RWPE2 (cell line): ENCODE measurements around the gene GJA10.
A peak's percentile ranks its signal among the peaks of the same experiment; 100 is the strongest.
"Not testable (repeated sequence)": the region's sequence is repeated elsewhere in the genome, so short reads cannot be mapped to it uniquely, and the experiment has no call there.

Source experiments
- ATAC-seq: fragments of 200-7000 bp; cut with Tn5 transposase; 3 replicates; pipeline ENCODE4 v1.9.1; 2021; ENCODE audit warnings: low read depth
- DNase-seq: peaks from one replicate; pipeline ENCODE4 v3.0.0-alpha.2; 2020; ENCODE audit warnings: low spot score
- H3K27ac ChIP-seq: fragments of 450-650 bp; 2 replicates; pipeline ENCODE4 v1.5.1; 2017; ENCODE audit warnings: mild to moderate bottlenecking; ENCODE audit not compliant: poor library complexity, severe bottlenecking
- H3K27me3 ChIP-seq: fragments of 250-450 bp; sonication (Bioruptor Pico); 2 replicates; pipeline ENCODE4 v1.5.1; 2021; ENCODE audit warnings: mild to moderate bottlenecking, moderate library complexity; ENCODE audit not compliant: insufficient read depth, poor library complexity, severe bottlenecking
- H3K36me3 ChIP-seq: fragments of 250-450 bp; sonication (Bioruptor Pico); 2 replicates; pipeline ENCODE4 v1.5.1; 2020; ENCODE audit warnings: low read depth, mild to moderate bottlenecking, moderate library complexity
- H3K4me1 ChIP-seq: fragments of 250-450 bp; sonication (Bioruptor Pico); 2 replicates; pipeline ENCODE4 v1.5.1; 2021; ENCODE audit warnings: mild to moderate bottlenecking, moderate library complexity; ENCODE audit not compliant: insufficient read depth, poor library complexity, severe bottlenecking
- H3K4me3 ChIP-seq: fragments of 250-450 bp; sonication (Bioruptor Pico); 2 replicates; pipeline ENCODE4 v1.5.1; 2021; ENCODE audit warnings: mild to moderate bottlenecking, moderate library complexity; ENCODE audit not compliant: severe bottlenecking
- H3K9me3 ChIP-seq: fragments of 250-450 bp; sonication (Bioruptor Pico); 2 replicates; pipeline ENCODE4 v1.5.1; 2021; ENCODE audit warnings: mild to moderate bottlenecking, moderate library complexity; ENCODE audit not compliant: severe bottlenecking
- TF ChIP-seq, protein P1 (sequence below): fragments of 450-650 bp; IDR thresholded peaks from one replicate; pipeline ENCODE4 v1.5.1; 2017; ENCODE audit warnings: mild to moderate bottlenecking, moderate library complexity; ENCODE audit not compliant: poor library complexity, severe bottlenecking

The GJA10 gene

DNA sequence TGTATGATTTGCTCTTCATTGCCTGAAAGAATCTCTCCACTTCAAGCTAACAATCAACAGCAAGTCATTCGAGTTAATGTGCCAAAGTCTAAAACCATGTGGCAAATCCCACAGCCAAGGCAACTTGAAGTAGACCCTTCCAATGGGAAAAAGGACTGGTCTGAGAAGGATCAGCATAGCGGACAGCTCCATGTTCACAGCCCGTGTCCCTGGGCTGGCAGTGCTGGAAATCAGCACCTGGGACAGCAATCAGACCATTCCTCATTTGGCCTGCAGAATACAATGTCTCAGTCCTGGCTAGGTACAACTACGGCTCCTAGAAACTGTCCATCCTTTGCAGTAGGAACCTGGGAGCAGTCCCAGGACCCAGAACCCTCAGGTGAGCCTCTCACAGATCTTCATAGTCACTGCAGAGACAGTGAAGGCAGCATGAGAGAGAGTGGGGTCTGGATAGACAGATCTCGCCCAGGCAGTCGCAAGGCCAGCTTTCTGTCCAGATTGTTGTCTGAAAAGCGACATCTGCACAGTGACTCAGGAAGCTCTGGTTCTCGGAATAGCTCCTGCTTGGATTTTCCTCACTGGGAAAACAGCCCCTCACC is 1.1 kb downstream of the GJA10 start:
- no peaks in the 10 kb centered on the region for H3K9me3 ChIP-seq
- no peak overlapping the region for H3K4me3 ChIP-seq
- ATAC-seq (peak; percentile 96), DNase-seq (no peak)
- TF ChIP-seq, protein P1, sequence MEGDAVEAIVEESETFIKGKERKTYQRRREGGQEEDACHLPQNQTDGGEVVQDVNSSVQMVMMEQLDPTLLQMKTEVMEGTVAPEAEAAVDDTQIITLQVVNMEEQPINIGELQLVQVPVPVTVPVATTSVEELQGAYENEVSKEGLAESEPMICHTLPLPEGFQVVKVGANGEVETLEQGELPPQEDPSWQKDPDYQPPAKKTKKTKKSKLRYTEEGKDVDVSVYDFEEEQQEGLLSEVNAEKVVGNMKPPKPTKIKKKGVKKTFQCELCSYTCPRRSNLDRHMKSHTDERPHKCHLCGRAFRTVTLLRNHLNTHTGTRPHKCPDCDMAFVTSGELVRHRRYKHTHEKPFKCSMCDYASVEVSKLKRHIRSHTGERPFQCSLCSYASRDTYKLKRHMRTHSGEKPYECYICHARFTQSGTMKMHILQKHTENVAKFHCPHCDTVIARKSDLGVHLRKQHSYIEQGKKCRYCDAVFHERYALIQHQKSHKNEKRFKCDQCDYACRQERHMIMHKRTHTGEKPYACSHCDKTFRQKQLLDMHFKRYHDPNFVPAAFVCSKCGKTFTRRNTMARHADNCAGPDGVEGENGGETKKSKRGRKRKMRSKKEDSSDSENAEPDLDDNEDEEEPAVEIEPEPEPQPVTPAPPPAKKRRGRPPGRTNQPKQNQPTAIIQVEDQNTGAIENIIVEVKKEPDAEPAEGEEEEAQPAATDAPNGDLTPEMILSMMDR = no peak
- H3K36me3 ChIP-seq = no peaks in the 10 kb centered on the region
- H3K4me1 ChIP-seq = no peaks in the 10 kb centered on the region
- no peaks in the 10 kb centered on the region for H3K27me3 ChIP-seq
- no peak overlapping the region for H3K27ac ChIP-seq

DNA sequence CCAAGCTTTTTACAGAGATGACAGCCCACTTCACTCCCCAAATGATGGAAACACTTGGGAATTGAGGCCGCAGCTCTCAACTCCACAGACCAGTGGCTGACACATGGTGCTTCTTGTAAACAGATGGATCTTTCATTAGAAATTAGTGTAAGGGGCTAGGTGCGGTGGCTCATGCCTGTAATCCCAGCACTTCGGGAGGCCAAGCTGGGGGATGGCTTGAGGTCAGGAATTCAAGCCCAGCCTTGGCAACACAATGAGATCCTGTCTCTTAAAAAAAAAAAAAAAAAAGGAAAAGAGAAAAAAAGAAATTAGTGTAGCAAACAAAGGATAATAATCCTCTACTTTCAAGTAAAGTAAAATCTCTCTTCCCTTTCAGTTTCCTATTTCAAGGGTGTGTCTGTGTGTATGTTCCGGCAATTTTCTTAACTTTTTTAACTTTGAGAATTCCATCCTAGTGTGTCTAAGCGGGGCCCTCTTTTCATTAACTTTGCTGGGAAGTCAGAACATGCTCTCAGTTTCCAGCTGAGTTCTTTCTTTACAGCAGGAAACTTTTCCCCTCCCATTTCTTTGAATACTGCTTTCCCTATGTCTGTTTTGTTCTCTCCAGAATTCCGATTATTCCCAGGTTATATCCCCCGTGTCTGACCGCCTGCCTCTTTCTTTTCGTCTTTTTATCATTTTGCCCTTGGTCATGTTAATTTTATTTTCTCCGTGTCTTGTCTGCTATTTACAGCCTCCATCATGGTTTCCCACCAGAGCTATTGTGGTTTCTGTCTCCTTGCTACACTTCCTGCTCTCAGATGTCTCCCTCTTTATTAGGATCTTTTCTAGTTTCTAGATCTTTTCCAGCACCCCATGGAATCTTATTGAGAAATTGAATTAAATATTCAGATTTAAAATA is 16.0 kb downstream of the GJA10 start:
- not testable (repeated sequence) for H3K27ac ChIP-seq, H3K4me3 ChIP-seq, DNase-seq, ATAC-seq, H3K9me3 ChIP-seq, H3K27me3 ChIP-seq, H3K4me1 ChIP-seq, H3K36me3 ChIP-seq

DNA sequence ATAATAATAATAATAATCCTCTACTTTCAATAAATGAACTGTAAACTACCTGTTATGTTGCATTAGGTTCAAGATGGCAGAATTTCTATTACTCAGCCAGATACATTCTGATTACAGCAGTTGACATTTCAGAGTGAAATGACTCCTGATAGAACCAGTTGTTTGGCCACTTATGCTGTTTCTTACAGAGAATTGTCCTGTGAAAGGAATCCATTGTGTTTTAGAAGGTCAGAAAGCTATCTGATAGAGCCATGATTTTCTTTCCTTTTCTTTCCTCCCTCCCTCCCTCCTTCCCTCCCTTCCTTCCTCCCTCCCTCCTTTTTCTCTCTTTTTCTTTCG is 16.6 kb downstream of the GJA10 start:
- TF ChIP-seq, protein P1 = no peak
- no peaks in the 10 kb centered on the region for H3K9me3 ChIP-seq
- ATAC-seq = no peak
- H3K36me3 ChIP-seq = no peaks in the 10 kb centered on the region
- no peaks in the 10 kb centered on the region for H3K27me3 ChIP-seq
- no peak for DNase-seq
- H3K4me3 ChIP-seq = no peak overlapping the region
- no peaks in the 10 kb centered on the region for H3K4me1 ChIP-seq
- H3K27ac ChIP-seq = no peak overlapping the region

DNA sequence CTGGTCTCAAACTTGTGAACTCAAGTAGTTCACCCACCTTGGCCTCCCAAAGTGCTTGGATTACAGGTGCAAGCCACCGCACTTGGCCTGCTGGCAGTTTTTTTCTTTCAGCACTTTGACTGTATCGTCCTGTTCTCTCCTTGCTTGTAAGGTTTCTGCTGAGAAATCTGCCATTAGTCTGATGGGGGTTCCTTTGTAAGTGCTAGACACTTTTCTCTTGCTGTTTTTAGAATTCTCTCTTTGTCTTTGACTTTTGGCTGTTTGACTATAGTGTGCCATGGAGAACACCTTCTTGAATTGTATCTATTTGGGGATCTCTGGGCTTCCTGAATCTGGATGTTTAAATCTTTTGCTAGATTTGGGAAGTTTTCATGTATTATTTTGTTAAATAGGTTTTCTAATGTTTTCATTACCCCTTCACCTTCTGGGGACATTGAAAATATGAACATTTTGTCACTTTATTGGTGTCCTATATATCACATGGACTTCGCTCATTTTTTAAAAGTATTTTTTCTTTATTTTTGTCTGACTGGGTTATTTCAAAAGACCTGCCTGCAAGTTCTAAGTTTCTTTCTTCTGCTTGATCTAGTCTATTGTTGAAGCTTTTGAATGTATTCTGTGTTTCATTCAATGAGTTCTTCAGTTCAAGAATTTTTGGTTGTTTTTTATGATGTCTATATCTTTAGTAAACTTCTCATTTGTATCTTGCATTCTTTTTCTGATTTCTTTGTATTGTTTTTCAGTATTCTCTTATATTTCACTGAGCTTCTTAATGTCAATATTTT is 22.1 kb downstream of the GJA10 start:
- Histone ChIP-seq H3K4me1 (peaks cover under 1% of the 10 kb centered on the region), H3K4me3 (no peak overlapping the region), H3K36me3 (no peaks in the 10 kb centered on the region), H3K9me3 (no peaks in the 10 kb centered on the region), H3K27me3 (no peaks in the 10 kb centered on the region), H3K27ac (no peak overlapping the region)
- ATAC-seq (no peak), DNase-seq (no peak)
- TF ChIP-seq, protein P1 = no peak

DNA sequence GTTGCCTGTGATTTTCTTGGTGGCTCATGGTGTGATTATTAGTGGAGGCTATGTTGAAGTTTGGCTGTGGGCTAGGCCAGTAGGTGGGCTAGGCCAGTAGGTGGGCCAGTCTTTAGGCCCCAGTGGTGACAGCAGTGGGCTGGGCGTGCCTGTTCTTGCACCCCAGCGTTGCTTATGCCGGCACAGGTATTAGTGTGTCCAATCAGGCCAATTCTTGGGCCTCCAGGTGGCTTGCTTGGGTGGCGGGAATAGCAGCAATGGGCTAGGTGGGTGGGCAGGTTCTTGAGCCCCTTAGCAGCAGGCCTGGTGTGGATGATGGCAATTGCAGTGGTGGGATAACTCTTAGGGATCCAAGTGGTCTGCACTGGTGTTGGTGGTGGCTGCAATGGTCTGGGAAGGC is 22.9 kb downstream of the GJA10 start:
- no peaks in the 10 kb centered on the region for H3K9me3 ChIP-seq
- no peaks in the 10 kb centered on the region for H3K36me3 ChIP-seq
- TF ChIP-seq, protein P1 = no peak
- H3K4me3 ChIP-seq = no peak overlapping the region
- ATAC-seq (no peak), DNase-seq (no peak)
- H3K27me3 ChIP-seq = no peaks in the 10 kb centered on the region
- H3K27ac ChIP-seq = no peak overlapping the region
- peaks cover 8% of the 10 kb centered on the region for H3K4me1 ChIP-seq
